C4-2B (cell line): ENCODE measurements around the gene HES6.
A peak's percentile ranks its signal among the peaks of the same experiment; 100 is the strongest.

Experiments
- H3K27ac ChIP-seq: fragments of 450-650 bp; 2 replicates; pipeline ENCODE4 v1.5.1; 2017
- CTCF ChIP-seq: fragments of 450-650 bp; conservative IDR thresholded peaks from 2 replicates; pipeline ENCODE4 v1.5.1; 2017; ENCODE audit warnings: mild to moderate bottlenecking
- ZFX ChIP-seq: fragments of 450-650 bp; IDR thresholded peaks from 2 replicates; pipeline ENCODE4 v1.6.1; 2017

The HES6 gene

DNA sequence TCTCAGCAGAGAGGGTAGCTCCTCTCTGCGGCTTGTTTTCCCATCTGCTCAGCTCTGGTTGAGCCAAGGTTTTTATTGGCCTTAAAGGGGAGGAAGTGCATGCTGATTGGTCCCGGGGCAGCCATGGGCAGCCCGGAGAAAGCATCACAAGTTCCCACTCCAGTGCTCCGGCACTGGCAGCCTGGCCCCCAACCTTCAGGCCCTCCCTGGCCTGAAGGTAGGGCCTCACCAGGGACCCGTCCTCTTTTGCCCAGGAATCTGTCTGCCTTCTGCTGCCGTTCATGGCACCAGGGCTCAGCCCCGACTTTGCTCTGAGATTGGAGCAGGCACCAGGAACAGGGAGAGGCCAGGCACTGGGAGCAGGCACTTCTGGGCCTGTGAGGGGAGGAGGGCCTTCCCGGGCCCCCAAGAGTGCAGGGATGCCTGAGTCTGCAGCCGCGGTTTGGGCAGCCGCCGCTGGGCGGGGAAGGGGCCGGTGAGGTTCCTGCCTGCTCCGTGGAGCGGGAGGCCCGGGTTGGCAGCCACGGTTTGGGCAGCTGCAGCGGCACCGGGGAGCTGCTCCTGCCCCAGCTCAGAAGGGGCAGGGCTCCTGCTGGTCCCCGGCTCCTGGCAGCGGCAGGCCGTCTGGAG is 18.8 kb downstream of the HES6 start:
- TF ChIP-seq CTCF (no peak), ZFX (no peak)
- no peak overlapping the region for H3K27ac ChIP-seq

GRCh38 chr2:238220274-238220891 is 19.5 kb downstream of the HES6 start:
- H3K27ac ChIP-seq = no peak overlapping the region
- TF ChIP-seq ZFX (no peak), CTCF (no peak)

- TF ChIP-seq CTCF (no peak), ZFX (no peak)
- H3K27ac ChIP-seq = no peak overlapping the region
Measured at GRCh38 chr2:238216651-238217184, 23.1 kb downstream of the HES6 start.

DNA sequence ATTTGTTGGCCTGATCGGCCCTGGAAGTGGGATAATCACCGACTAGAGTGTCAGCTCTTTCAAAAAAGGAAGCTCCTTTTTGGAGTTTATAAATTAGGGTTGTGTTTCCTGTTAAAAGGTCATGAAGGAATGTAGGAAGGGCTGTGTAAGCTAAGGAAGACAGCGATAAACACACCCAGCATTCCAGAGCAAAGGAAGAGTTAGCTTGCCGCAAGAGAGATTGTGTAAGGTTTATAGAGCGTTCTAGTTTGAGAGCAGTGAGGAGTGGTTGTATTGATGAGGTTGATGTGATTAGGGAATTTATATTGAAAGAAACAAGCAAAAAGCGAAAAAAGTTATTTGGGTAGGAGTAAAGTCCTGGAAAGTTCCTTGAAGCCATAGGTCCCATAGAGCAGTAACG is 32.8 kb downstream of the HES6 start:
- TF ChIP-seq CTCF = no peak
- no peak for TF ChIP-seq ZFX
- H3K27ac ChIP-seq = no peak overlapping the region

GRCh38 chr2:238203973-238204683 is 35.7 kb downstream of the HES6 start:
- peak overlapping the region; percentile 96 for H3K27ac ChIP-seq
- TF ChIP-seq ZFX (no peak), CTCF (no peak)

- H3K27ac ChIP-seq = peak within 1 kb of the TSS; percentile 96
- TF ChIP-seq CTCF (0 out of 2 replicates have a peak, but pooled peaks have one; percentile 5), ZFX (peak; percentile 96)
Measured at GRCh38 chr2:238203094-238203972, 36.5 kb downstream of the HES6 start, which contains the start of gene ILKAP. Gene ILKAP, minus strand, starts transcription at chr2:238203695. Its CDS starts 142 bp downstream, at chr2:238203553.
